ENCODE measurements around the gene SEC22A. TPM values are rescaled to one million over a fixed set of nuclear protein-coding genes. Genes with fewer than 3 reads are reported as not detected.

SEC22A gene
- total and polyA plus RNA-seq, 2 of the 13 experiments (the other 11 are each of a cell fraction or from before 2014, with no cell fraction given): 14.1 to 17.3 TPM

DNA sequence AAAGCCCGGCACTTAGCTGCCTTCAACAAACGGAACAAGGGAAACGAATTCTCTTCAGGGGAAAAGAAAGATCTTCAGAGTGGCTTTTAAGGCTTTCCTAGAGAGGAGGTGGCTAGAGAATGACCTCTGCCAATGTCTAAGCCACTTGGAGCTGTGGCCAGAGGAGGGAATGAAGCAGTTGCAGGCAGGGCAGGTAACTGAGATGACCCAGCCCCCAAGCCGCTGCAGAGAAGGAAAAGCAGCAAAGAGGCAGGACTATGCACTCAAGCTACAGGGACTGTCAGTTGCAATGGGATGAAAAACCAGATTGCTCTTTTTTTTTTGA lies 113.5 kb downstream of the SEC22A start:
- intact Hi-C loops (cut with micrococcal nuclease; ENCODE audit: unreplicated experiment): no loop called here
- DNase-seq (ENCODE audit: low spot score): no peak
- H3K79me2 ChIP-seq (ENCODE audit: insufficient read depth, low read length): no peaks in the 10 kb centered on the region
- peaks cover 3 to 35% of the 10 kb centered on the region in 2 experiments for H3K27me3 ChIP-seq (ENCODE audit: control insufficient read depth in 1 of 2, insufficient read depth in 2 of 2, low read length in 2 of 2)
- no peak overlapping the region for H3K27ac ChIP-seq (ENCODE audit: extremely low read length, insufficient read depth, low read length)
- no peak overlapping the region for H3K4me2 ChIP-seq (ENCODE audit: low read depth, low read length)
- no peaks in the 10 kb centered on the region for H3K36me3 ChIP-seq (replicated peaks in 1 of 2; ENCODE audit: control insufficient read depth in 1 of 2, insufficient read depth in 2 of 2, low read length in 2 of 2)
- H3K4me1 ChIP-seq (ENCODE audit: insufficient read depth, low read length): no peaks in the 10 kb centered on the region
- ChIA-PET CTCF (ENCODE audit: low intra/inter-chr PET ratio, low total read pairs) (no interaction called here), POLR2A (no interaction called here)
- in situ Hi-C loops (cut with HindIII; ENCODE audit: extremely low pct_ligation_motif_present, low pct_unique_long_range_greater_than_20kb): no loop called here
- no peaks in the 10 kb centered on the region for H4K20me1 ChIP-seq (ENCODE audit: insufficient read depth, low read length)
- H3K9ac ChIP-seq (ENCODE audit: insufficient read depth, low read depth, low read length): no peak overlapping the region
- H3K9me3 ChIP-seq (ENCODE audit: low read length): no peaks in the 10 kb centered on the region
- H2AFZ ChIP-seq (ENCODE audit: low read length): no peak overlapping the region
- ATAC-seq: no peak
- no peak for FAIRE-seq
- BruUV-seq (replicated peaks): no TSS peak
- no peak overlapping the region for H3K4me3 ChIP-seq (replicated peaks in 1 of 3; ENCODE audit: insufficient read depth in 1 of 3, low read depth in 2 of 3, low read length in 3 of 3)
- whole genome bisulfite sequencing (ENCODE audit: low lambda C conversion rate): 14% methylated on average over 3 of the region's 4 CpGs
- TF ChIP-seq ZNF670 (CRISPR knock-in tag; IDR thresholded peaks at IDR 0.05; ENCODE audit: borderline replicate concordance) (no peak), ZNF484 (CRISPR knock-in tag; IDR thresholded peaks at IDR 0.05; ENCODE audit: borderline replicate concordance, low read depth) (no peak), MYNN (CRISPR knock-in tag; IDR thresholded peaks at IDR 0.05; ENCODE audit: low read depth) (no peak), NCOA5 (CRISPR knock-in tag; IDR thresholded peaks at IDR 0.05) (no peak), KDM5A (IDR thresholded peaks at IDR 0.05; ENCODE audit: borderline replicate concordance, low read length) (no peak), ZNF747 (CRISPR knock-in tag; IDR thresholded peaks at IDR 0.05; ENCODE audit: borderline replicate concordance) (no peak), DNMT1 (CRISPR knock-in tag; IDR thresholded peaks at IDR 0.05) (no peak), SMARCC2 (IDR thresholded peaks at IDR 0.05) (no peak), ZNF251 (CRISPR knock-in tag; IDR thresholded peaks at IDR 0.05) (no peak), ZNF563 (CRISPR knock-in tag; IDR thresholded peaks at IDR 0.05) (no peak)
- TF ChIP-seq, protein P1, sequence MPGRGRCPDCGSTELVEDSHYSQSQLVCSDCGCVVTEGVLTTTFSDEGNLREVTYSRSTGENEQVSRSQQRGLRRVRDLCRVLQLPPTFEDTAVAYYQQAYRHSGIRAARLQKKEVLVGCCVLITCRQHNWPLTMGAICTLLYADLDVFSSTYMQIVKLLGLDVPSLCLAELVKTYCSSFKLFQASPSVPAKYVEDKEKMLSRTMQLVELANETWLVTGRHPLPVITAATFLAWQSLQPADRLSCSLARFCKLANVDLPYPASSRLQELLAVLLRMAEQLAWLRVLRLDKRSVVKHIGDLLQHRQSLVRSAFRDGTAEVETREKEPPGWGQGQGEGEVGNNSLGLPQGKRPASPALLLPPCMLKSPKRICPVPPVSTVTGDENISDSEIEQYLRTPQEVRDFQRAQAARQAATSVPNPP (CRISPR knock-in tag; IDR thresholded peaks at IDR 0.05): no peak
- TF ChIP-seq, protein P2, sequence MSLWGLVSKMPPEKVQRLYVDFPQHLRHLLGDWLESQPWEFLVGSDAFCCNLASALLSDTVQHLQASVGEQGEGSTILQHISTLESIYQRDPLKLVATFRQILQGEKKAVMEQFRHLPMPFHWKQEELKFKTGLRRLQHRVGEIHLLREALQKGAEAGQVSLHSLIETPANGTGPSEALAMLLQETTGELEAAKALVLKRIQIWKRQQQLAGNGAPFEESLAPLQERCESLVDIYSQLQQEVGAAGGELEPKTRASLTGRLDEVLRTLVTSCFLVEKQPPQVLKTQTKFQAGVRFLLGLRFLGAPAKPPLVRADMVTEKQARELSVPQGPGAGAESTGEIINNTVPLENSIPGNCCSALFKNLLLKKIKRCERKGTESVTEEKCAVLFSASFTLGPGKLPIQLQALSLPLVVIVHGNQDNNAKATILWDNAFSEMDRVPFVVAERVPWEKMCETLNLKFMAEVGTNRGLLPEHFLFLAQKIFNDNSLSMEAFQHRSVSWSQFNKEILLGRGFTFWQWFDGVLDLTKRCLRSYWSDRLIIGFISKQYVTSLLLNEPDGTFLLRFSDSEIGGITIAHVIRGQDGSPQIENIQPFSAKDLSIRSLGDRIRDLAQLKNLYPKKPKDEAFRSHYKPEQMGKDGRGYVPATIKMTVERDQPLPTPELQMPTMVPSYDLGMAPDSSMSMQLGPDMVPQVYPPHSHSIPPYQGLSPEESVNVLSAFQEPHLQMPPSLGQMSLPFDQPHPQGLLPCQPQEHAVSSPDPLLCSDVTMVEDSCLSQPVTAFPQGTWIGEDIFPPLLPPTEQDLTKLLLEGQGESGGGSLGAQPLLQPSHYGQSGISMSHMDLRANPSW (CRISPR knock-in tag; IDR thresholded peaks at IDR 0.05; ENCODE audit: borderline replicate concordance): no peak
- TF ChIP-seq, protein P3, sequence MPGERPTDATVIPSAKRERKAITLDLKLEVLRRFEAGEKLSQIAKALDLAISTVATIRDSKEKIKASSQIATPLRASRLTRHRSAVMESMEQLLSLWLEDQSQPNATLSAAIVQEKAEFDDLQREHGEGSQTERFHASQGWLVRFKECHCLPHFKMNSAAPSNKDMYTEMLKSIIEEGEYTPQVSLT (CRISPR knock-in tag; IDR thresholded peaks at IDR 0.05; ENCODE audit: borderline replicate concordance, low read depth): no peak
- TF ChIP-seq, protein P4, sequence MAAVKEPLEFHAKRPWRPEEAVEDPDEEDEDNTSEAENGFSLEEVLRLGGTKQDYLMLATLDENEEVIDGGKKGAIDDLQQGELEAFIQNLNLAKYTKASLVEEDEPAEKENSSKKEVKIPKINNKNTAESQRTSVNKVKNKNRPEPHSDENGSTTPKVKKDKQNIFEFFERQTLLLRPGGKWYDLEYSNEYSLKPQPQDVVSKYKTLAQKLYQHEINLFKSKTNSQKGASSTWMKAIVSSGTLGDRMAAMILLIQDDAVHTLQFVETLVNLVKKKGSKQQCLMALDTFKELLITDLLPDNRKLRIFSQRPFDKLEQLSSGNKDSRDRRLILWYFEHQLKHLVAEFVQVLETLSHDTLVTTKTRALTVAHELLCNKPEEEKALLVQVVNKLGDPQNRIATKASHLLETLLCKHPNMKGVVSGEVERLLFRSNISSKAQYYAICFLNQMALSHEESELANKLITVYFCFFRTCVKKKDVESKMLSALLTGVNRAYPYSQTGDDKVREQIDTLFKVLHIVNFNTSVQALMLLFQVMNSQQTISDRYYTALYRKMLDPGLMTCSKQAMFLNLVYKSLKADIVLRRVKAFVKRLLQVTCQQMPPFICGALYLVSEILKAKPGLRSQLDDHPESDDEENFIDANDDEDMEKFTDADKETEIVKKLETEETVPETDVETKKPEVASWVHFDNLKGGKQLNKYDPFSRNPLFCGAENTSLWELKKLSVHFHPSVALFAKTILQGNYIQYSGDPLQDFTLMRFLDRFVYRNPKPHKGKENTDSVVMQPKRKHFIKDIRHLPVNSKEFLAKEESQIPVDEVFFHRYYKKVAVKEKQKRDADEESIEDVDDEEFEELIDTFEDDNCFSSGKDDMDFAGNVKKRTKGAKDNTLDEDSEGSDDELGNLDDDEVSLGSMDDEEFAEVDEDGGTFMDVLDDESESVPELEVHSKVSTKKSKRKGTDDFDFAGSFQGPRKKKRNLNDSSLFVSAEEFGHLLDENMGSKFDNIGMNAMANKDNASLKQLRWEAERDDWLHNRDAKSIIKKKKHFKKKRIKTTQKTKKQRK (IDR thresholded peaks at IDR 0.05; ENCODE audit: low read length): no peak
- TF ChIP-seq, protein P5, sequence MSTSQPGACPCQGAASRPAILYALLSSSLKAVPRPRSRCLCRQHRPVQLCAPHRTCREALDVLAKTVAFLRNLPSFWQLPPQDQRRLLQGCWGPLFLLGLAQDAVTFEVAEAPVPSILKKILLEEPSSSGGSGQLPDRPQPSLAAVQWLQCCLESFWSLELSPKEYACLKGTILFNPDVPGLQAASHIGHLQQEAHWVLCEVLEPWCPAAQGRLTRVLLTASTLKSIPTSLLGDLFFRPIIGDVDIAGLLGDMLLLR (CRISPR knock-in tag; IDR thresholded peaks at IDR 0.05): no peak
- TF ChIP-seq, protein P6, sequence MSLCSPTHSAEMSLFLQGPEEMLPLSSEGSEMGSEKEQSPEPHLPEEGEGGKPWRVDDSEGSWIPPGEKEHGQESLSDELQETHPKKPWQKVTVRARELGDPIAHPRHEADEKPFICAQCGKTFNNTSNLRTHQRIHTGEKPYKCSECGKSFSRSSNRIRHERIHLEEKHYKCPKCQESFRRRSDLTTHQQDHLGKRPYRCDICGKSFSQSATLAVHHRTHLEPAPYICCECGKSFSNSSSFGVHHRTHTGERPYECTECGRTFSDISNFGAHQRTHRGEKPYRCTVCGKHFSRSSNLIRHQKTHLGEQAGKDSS (CRISPR knock-in tag; IDR thresholded peaks at IDR 0.05; ENCODE audit: borderline replicate concordance, low read depth): no peak
